ENCODE measurements around the gene RAB41. TPM values are rescaled to one million over a fixed set of nuclear protein-coding genes. Genes with fewer than 3 reads are reported as not detected.
"Not testable (repeated sequence)": the region's sequence is repeated elsewhere in the genome, so short reads cannot be mapped to it uniquely, and the experiment has no call there.

The RAB41 gene
- total RNA-seq, 1 experiment from 2014 or later: not detected

DNA sequence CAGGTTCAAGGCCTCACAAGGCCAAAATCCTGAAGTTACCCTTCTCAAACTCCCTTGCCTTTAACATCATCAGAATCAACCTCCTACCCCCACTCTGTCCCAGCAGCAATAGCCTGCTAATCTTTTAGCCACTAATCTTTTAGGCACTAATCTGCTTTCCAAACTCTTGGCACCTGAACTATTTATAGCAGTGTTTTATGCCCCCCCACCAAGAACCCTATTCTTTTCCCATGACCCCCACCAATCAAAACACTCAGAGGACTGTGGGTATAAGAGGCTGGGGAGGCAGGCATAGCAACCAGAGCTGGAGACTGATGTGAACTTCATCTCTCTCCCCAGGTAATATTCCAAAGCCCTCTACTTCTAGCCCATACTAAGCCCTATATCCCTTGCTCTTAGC is 13.9 kb upstream of the RAB41 start, which contains the start of gene ARR3:
TSS of gene ARR3 (plus strand) at position 301 of the 400 bp plus-strand sequence. CDS start 1,052 bp downstream, outside the sequence.
- Histone ChIP-seq H3K18ac (ENCODE audit: insufficient read length, low read depth, low read length) (no peak within 1 kb of the TSS), H3K4ac (ENCODE audit: low read depth, low read length) (no peak within 1 kb of the TSS), H4K20me1 (ENCODE audit: control insufficient read depth, insufficient read depth, insufficient read length) (no peaks in the 10 kb centered on the region), H3K79me1 (ENCODE audit: insufficient read depth, low read depth, low read length, poor library complexity, severe bottlenecking) (no peaks in the 10 kb centered on the region), H4K8ac (replicated peaks; ENCODE audit: insufficient read length, low read depth, low read length) (no peak within 1 kb of the TSS), H3K9me3 (ENCODE audit: control insufficient read depth, low read depth, low read length) (peaks cover 52% of the 10 kb centered on the region), H2BK20ac (ENCODE audit: low read depth, low read length, poor library complexity, severe bottlenecking) (no peak within 1 kb of the TSS), H3K27ac (ENCODE audit: insufficient read length, low read depth, low read length) (no peak within 1 kb of the TSS), H3K14ac (ENCODE audit: insufficient read depth, low read length) (no peak within 1 kb of the TSS), H2BK5ac (ENCODE audit: insufficient read length, low read length) (no peak within 1 kb of the TSS), H3K4me1 (ENCODE audit: insufficient read depth, low read length) (no peaks in the 10 kb centered on the region), H3K4me2 (ENCODE audit: insufficient read depth, insufficient read length, low read length) (no peak within 1 kb of the TSS), H3K56ac (ENCODE audit: insufficient read length, low read depth, low read length) (no peak within 1 kb of the TSS), H4K91ac (ENCODE audit: insufficient read length, low read depth, low read length) (no peak within 1 kb of the TSS), H4K5ac (ENCODE audit: insufficient read length, low read depth, low read length) (no peak within 1 kb of the TSS), H3K9ac (ENCODE audit: extremely low read depth, insufficient read length, low read length) (no peak within 1 kb of the TSS), H2BK12ac (ENCODE audit: insufficient read length, low read depth, low read length) (no peak within 1 kb of the TSS), H3K23me2 (ENCODE audit: insufficient read length, low read depth, low read length, poor library complexity, severe bottlenecking) (no peaks in the 10 kb centered on the region), H3K23ac (ENCODE audit: insufficient read length, low read depth, low read length) (no peak within 1 kb of the TSS), H2AK5ac (ENCODE audit: insufficient read length, low read length) (no peak within 1 kb of the TSS), H2BK120ac (ENCODE audit: low read depth, low read length, poor library complexity, severe bottlenecking) (no peak within 1 kb of the TSS), H2BK15ac (ENCODE audit: low read depth, low read length) (no peak within 1 kb of the TSS), H3K79me2 (ENCODE audit: insufficient read depth, low read length) (no peaks in the 10 kb centered on the region), H3T11ph (ENCODE audit: low read length) (no peak within 1 kb of the TSS), H2AFZ (ENCODE audit: low read length) (no peak within 1 kb of the TSS), H3K27me3 (ENCODE audit: insufficient read depth, low read length) (no peaks in the 10 kb centered on the region)
- TF ChIP-seq, protein P1, sequence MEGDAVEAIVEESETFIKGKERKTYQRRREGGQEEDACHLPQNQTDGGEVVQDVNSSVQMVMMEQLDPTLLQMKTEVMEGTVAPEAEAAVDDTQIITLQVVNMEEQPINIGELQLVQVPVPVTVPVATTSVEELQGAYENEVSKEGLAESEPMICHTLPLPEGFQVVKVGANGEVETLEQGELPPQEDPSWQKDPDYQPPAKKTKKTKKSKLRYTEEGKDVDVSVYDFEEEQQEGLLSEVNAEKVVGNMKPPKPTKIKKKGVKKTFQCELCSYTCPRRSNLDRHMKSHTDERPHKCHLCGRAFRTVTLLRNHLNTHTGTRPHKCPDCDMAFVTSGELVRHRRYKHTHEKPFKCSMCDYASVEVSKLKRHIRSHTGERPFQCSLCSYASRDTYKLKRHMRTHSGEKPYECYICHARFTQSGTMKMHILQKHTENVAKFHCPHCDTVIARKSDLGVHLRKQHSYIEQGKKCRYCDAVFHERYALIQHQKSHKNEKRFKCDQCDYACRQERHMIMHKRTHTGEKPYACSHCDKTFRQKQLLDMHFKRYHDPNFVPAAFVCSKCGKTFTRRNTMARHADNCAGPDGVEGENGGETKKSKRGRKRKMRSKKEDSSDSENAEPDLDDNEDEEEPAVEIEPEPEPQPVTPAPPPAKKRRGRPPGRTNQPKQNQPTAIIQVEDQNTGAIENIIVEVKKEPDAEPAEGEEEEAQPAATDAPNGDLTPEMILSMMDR (conservative IDR thresholded peaks at IDR 0.05): no peak
- Mint-ChIP-seq H3K4me3 (no peak within 1 kb of the TSS), H3K36me3 (ENCODE audit: insufficient read depth in 1 of 3, low read depth in 3 of 3) (peaks cover 0 to 2% (median 2%) of the 10 kb centered on the region in 3 experiments; a peak in 1 of 7 replicates), H3K4me1 (peaks cover 6 to 7% of the 10 kb centered on the region in 2 experiments), H3K27ac (no peak within 1 kb of the TSS), H3K9me3 (peaks cover 74 to 75% of the 10 kb centered on the region in 2 experiments), H3K27me3 (ENCODE audit: low read depth) (peaks cover 5% of the 10 kb centered on the region)
- no peak for DNase-seq

DNA sequence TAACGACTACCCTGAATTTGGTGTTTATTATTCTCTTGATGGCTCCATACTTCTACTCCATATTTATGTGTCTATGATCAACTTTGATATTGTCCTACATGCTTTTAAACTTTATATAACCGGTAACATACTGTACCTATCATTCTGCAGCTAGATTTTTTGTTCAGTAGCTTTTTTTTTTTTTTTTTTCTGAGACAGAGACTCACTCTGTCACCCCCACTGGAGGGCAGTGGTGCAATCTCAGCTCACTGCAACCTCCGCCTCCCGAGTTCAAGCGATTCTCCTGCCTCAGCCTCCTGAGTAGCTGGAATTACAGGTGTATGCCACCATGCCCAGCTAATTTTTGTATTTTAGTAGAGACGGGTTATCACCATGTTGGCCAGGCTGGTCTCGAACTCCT is 7.9 kb upstream of the RAB41 start:
- H3K56ac ChIP-seq (ENCODE audit: insufficient read length, low read depth, low read length); H3K36me3 Mint-ChIP-seq (ENCODE audit: insufficient read depth in 1 of 3, low read depth in 3 of 3); H2BK120ac ChIP-seq (ENCODE audit: low read depth, low read length, poor library complexity, severe bottlenecking); H2AK5ac ChIP-seq (ENCODE audit: insufficient read length, low read length); H2BK12ac ChIP-seq (ENCODE audit: insufficient read length, low read depth, low read length); H3K23ac ChIP-seq (ENCODE audit: insufficient read length, low read depth, low read length); H3K79me1 ChIP-seq (ENCODE audit: insufficient read depth, low read depth, low read length, poor library complexity, severe bottlenecking); H4K20me1 ChIP-seq (ENCODE audit: control insufficient read depth, insufficient read depth, insufficient read length); H3K27me3 ChIP-seq (ENCODE audit: insufficient read depth, low read length); H2BK5ac ChIP-seq (ENCODE audit: insufficient read length, low read length); H3K4me3 Mint-ChIP-seq; H2AFZ ChIP-seq (ENCODE audit: low read length); H3K4me1 Mint-ChIP-seq; H4K91ac ChIP-seq (ENCODE audit: insufficient read length, low read depth, low read length); H2BK15ac ChIP-seq (ENCODE audit: low read depth, low read length); H3K18ac ChIP-seq (ENCODE audit: insufficient read length, low read depth, low read length); H3K4me2 ChIP-seq (ENCODE audit: insufficient read depth, insufficient read length, low read length); H3T11ph ChIP-seq (ENCODE audit: low read length); H3K9ac ChIP-seq (ENCODE audit: extremely low read depth, insufficient read length, low read length); H4K5ac ChIP-seq (ENCODE audit: insufficient read length, low read depth, low read length); H3K27me3 Mint-ChIP-seq (ENCODE audit: low read depth); H3K23me2 ChIP-seq (ENCODE audit: insufficient read length, low read depth, low read length, poor library complexity, severe bottlenecking); H4K8ac ChIP-seq (replicated peaks; ENCODE audit: insufficient read length, low read depth, low read length); H3K27ac Mint-ChIP-seq; DNase-seq; H3K4me1 ChIP-seq (ENCODE audit: insufficient read depth, low read length); H3K27ac ChIP-seq (ENCODE audit: insufficient read length, low read depth, low read length); H3K14ac ChIP-seq (ENCODE audit: insufficient read depth, low read length); H3K79me2 ChIP-seq (ENCODE audit: insufficient read depth, low read length); H3K4ac ChIP-seq (ENCODE audit: low read depth, low read length); H2BK20ac ChIP-seq (ENCODE audit: low read depth, low read length, poor library complexity, severe bottlenecking): not testable (repeated sequence)
- H3K9me3 ChIP-seq (ENCODE audit: control insufficient read depth, low read depth, low read length): peaks cover 38% of the 10 kb centered on the region
- peaks cover 62 to 67% of the 10 kb centered on the region in 2 experiments for H3K9me3 Mint-ChIP-seq
- no CpG with 5 or more reads among the region's 7 CpGs for WGBS (ENCODE audit: extremely low coverage, insufficient read length, low lambda C conversion rate)
